GM23248 (cell line): ENCODE results near the gene TYW1. TPM values are rescaled to one million over a fixed set of nuclear protein-coding genes. Genes with fewer than 3 reads are reported as not detected.
A peak's percentile ranks its signal among the peaks of the same experiment; 100 is the strongest.
"Not testable (repeated sequence)": the region's sequence is repeated elsewhere in the genome, so short reads cannot be mapped to it uniquely, and the experiment has no call there.

Source experiments
- DNase-seq: peaks from one replicate; pipeline ENCODE4 v3.0.0-alpha.2; 2015
- H2AFZ ChIP-seq: fragments of 200-600 bp; sonication (generic); 2 replicates; pipeline ENCODE4 v1.6.1; 2016; ENCODE audit warnings: antibody characterized with exemption
- H3F3A ChIP-seq: fragments of 200-600 bp; sonication (generic); 2 replicates; pipeline ENCODE4 v1.6.1; 2016; ENCODE audit warnings: mild to moderate bottlenecking, antibody characterized with exemption, mixed run types; ENCODE audit not compliant: insufficient read depth
- H3K27ac ChIP-seq: fragments of 200-600 bp; sonication (generic); 2 replicates; pipeline ENCODE4 v1.5.1; 2016; ENCODE audit warnings: mild to moderate bottlenecking
- H3K27me3 ChIP-seq: fragments of 200-600 bp; sonication (generic); replicated peaks from 2 replicates; pipeline ENCODE4 v1.6.1; 2016; ENCODE audit warnings: mild to moderate bottlenecking; ENCODE audit not compliant: insufficient read depth
- H3K36me3 ChIP-seq: fragments of 200-600 bp; sonication (generic); 2 replicates; pipeline ENCODE4 v1.6.1; 2016; ENCODE audit warnings: low read depth, mild to moderate bottlenecking
- H3K4me1 ChIP-seq: fragments of 200-600 bp; sonication (generic); 2 replicates; pipeline ENCODE4 v1.6.1; 2016; ENCODE audit warnings: mild to moderate bottlenecking; ENCODE audit not compliant: insufficient read depth
- H3K4me2 ChIP-seq: fragments of 200-600 bp; sonication (generic); one replicate; pipeline ENCODE4 v1.6.1; 2016; ENCODE audit warnings: mild to moderate bottlenecking; ENCODE audit not compliant: unreplicated experiment
- H3K4me3 ChIP-seq: fragments of 200-600 bp; sonication (generic); 2 replicates; pipeline ENCODE4 v1.5.1; 2016; ENCODE audit warnings: mild to moderate bottlenecking
- H3K79me2 ChIP-seq: fragments of 200-600 bp; sonication (generic); 2 replicates; pipeline ENCODE4 v1.6.1; 2016; ENCODE audit warnings: mild to moderate bottlenecking; ENCODE audit not compliant: insufficient read depth
- H3K9ac ChIP-seq: fragments of 200-600 bp; sonication (generic); 2 replicates; pipeline ENCODE4 v1.6.1; 2016; ENCODE audit warnings: mild to moderate bottlenecking
- H3K9me2 ChIP-seq: fragments of 200-600 bp; sonication (generic); 2 replicates; pipeline ENCODE4 v1.6.1; 2016; ENCODE audit warnings: mixed run types, mild to moderate bottlenecking, moderate library complexity; ENCODE audit not compliant: insufficient read depth
- H3K9me3 ChIP-seq: fragments of 200-600 bp; sonication (generic); one replicate; pipeline ENCODE4 v1.6.1; 2017; ENCODE audit warnings: low read depth
- H4K20me1 ChIP-seq: fragments of 200-600 bp; sonication (generic); 2 replicates; pipeline ENCODE4 v1.6.0; 2016; ENCODE audit not compliant: insufficient read depth
- WGBS, 2 experiments: methylation state at CpG; one replicate each; pipeline ENCODE4 v1.1.6; 2015 to 2017; ENCODE audit warnings: low lambda C conversion rate in 2 of 2, low coverage in 1 of 2; ENCODE audit errors: missing lambda C conversion rate in 2 of 2; 5-methylcytosine and 5-hydroxymethylcytosine counted together
- in situ Hi-C: fragments of 300-500 bp; cut with MboI; formaldehyde crosslinking; loops from 2 replicates; pipeline ENCODE4 v1.15.0; 2020
- polyA plus RNA-seq: library from polyadenylated mRNA; unstranded; fragments of >200 nt; fragmentation: Nextera tagmentation; extraction: Ambion mirVana; gene quantifications from 2 replicates; pipeline ENCODE4 v1.2.1, GENCODE V29; 2016
- total RNA-seq: library from RNA; depleted of rRNA; stranded (reverse); fragments of >200 nt; shearing (Covaris generic); gene quantifications from 2 replicates; pipeline ENCODE4 v1.2.3, GENCODE V29; 2014

TYW1 gene
- total and polyA plus RNA-seq, 2 experiments from 2014 or later = 11.1 to 14.7 TPM

DNA sequence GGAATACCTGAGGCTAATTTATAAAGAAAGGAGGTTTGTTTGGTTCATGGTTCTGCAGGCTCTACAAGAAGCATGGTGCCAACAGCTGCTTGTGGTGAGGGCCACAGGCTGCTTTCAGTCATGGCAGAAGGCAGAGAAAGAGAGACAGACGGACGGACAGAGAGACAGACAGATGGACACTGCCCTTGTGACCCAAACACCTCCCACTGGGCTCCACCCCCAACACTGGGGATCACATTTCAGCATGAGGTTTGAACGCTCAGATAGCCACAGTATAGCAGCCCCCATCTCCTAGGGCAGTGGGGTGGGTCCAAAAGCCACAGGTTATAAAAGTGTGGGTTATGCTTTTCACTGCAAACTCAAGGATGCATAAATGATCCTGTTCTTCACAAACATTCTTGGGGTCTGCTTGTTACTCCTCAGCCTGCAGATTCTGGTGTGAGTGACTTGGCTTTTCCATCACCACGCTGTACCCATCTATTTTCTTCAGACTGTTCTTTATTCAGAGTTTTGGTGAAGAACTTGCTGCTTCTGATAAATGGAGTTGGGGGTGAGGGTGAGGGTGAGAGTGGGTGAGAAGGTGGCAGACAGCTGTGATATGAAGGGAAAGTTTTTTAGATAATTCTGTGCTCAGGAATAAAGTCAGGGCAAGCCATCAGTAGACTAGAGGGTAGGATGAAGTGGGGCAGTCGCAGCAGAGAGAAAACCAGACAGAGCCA is 194.5 kb downstream of the TYW1 start:
- H3K9me2 ChIP-seq, in situ Hi-C loops, H3K4me2 ChIP-seq, H2AFZ ChIP-seq, H3K79me2 ChIP-seq, H3K27me3 ChIP-seq, H3K9ac ChIP-seq, H3K36me3 ChIP-seq, H4K20me1 ChIP-seq, H3K27ac ChIP-seq, H3K4me3 ChIP-seq, H3F3A ChIP-seq, H3K9me3 ChIP-seq, H3K4me1 ChIP-seq, DNase-seq: not testable (repeated sequence)
- WGBS, 2 experiments = 89 to 100% methylated on average over 4 of the region's 5 CpGs

DNA sequence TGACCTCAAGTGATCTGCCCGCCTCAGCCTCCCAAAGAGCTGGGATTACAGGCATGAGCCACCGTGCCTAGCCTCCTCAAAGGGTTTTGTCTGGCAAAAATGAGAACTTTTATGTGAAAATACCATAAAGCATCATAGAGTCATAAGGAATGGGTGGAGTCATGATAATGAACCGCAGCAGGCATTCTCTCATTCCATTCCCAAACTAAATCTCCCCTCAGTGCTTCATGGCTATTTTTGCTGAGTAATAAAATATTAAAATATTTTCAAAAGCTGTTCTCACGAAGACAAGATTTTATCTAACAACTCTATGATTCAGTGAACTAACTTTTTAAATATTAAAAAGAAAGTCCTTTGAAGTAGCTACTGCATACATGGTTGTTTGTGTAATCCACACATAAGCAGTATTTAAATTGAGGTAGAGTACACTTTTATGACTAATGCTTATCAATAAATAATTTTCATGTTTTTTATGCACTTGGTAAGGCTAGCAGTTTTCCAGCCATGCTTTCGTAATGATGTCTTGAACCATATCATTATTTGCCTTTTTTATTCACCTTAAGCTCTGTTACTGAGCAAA is 195.6 kb downstream of the TYW1 start:
- H3K27ac ChIP-seq, H3K4me1 ChIP-seq, H3K9me2 ChIP-seq, H2AFZ ChIP-seq, H3K79me2 ChIP-seq, H3K27me3 ChIP-seq, H3K36me3 ChIP-seq, H3F3A ChIP-seq, H3K9ac ChIP-seq, H3K4me3 ChIP-seq, H3K4me2 ChIP-seq, H3K9me3 ChIP-seq, in situ Hi-C loops, H4K20me1 ChIP-seq: not testable (repeated sequence)
- WGBS, 2 experiments = 81 to 85% methylated on average over 5 of the region's 5 CpGs
- peak; percentile 12 for DNase-seq

DNA sequence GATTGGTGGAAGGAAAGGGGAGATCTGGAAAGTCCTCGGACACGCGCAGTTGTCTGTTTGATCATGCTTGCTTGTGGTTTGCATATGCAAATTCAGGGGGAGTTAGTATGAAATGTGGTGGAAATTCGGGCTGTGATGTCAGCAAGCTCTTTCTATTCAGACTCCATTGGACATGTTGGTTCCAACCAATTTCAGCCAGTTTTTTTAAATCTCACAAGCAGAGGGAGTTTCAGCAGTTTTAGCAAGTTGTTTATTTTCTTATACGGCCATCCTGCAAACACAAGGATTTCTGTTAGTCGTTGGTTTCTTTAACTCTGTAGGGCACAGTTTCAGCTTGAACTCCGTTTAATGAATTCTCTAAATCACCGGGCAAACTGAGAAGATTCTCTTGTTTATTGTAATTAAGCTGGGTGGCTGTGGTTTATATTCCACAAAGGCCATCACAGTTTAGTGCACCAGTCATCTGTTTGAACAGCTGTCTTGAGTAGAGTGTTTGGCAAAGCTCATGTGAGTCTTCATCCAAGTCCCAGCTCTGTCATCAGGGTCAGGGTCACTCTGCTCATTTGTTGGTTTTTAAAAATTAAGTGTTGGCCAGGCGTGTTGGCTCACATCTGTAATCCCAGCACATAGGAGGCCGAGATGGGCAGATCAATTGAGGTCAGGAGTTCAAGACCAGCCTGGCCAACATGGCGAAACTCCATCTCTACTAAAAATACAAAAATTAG is 196.4 kb downstream of the TYW1 start:
- H3K9ac ChIP-seq = not testable (repeated sequence)
- WGBS, 2 experiments = 35 to 37% methylated on average over 11 of the region's 11 CpGs

DNA sequence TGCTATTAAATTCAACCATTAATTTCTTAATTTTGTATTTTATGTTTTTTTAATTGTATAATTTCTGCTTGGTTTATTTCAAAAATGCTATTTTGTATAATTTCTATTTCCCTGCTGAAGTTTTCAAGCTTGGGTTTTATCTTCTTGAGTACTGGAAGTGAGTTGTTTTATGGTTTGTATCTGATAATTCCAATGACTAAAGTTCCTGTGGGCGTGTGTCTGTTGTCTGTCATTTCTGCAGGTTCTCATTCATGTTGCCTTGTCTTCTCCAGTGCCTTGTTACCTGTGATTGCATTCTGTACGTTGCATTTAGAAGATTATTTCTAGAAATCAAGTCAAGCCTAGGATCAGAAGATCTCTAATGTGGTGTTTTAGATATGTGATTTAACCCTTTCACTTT is 199.5 kb downstream of the TYW1 start:
- H3K27me3 ChIP-seq, H3F3A ChIP-seq, H3K36me3 ChIP-seq, H2AFZ ChIP-seq, H3K9ac ChIP-seq, H4K20me1 ChIP-seq, H3K9me2 ChIP-seq, H3K4me3 ChIP-seq, H3K4me2 ChIP-seq, H3K4me1 ChIP-seq, DNase-seq, in situ Hi-C loops, H3K9me3 ChIP-seq, H3K79me2 ChIP-seq, H3K27ac ChIP-seq: not testable (repeated sequence)
- WGBS, 2 experiments = 80 to 82% methylated on average over 2 of the region's 2 CpGs

More for the DNA sequence above, 196.4 kb downstream of the TYW1 start:
- H3F3A ChIP-seq, H3K9me3 ChIP-seq, H4K20me1 ChIP-seq, H3K27ac ChIP-seq, H3K79me2 ChIP-seq, H3K36me3 ChIP-seq, H3K27me3 ChIP-seq, H3K9me2 ChIP-seq, H3K4me1 ChIP-seq, H3K4me2 ChIP-seq, H2AFZ ChIP-seq, in situ Hi-C loops, H3K4me3 ChIP-seq: not testable (repeated sequence)
- DNase-seq = peak; percentile 35

DNA sequence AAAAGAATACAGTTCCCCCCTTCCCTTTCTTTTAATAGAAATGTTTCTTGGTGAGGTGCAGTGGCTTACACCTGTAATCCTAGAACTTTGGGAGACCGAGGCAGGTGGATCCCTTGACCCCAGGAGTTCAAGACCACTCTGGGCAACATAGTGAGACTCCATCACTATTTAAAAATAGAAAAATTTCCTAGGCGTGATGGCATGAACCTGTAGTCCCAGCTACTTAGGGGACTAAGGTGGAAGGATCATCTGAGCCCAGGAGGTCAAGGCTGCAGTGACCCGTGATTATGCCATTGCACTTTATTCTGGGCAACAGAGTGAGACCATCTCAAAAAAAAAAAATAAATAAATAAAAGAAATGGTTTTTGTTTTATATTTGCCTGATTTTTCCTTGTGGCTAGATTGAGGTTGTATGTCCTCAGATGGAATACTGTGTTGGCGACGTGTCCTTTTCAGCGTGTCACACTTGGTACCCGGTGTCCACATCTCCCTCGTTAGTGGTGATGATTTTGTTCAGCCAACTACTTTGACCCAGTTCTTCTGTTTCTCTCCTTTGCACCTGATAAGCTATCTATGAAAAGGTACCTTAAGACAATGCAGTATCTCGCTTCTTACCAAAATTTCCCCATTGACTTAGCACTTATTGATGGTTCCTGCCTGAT is 202.4 kb downstream of the TYW1 start:
- H2AFZ ChIP-seq, H3K4me1 ChIP-seq, DNase-seq, H3F3A ChIP-seq, H4K20me1 ChIP-seq, H3K27me3 ChIP-seq, H3K4me3 ChIP-seq, H3K9me2 ChIP-seq, H3K36me3 ChIP-seq, H3K9me3 ChIP-seq, H3K4me2 ChIP-seq, H3K27ac ChIP-seq, H3K9ac ChIP-seq, H3K79me2 ChIP-seq, in situ Hi-C loops: not testable (repeated sequence)
- WGBS, 2 experiments = 97 to 99% methylated on average over 9 of the region's 9 CpGs

DNA sequence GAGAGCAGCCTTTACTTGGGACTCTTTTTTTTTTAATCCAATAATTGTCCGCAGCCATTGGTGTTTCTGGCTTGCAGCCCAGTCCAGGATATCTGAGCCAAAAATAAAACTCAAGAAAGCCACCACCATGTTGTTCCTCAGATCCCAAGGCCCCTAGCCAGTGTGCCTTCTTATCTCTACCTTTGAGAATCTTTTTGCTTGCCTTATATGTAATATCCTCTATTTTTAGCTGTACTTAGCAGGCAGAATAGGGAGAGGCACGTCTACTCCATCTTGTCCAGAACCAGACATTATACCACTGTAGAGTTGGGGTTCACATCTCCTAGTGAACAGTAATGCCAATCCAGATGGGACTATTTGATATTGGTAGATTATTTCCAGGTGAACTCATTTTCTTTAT is 209.1 kb downstream of the TYW1 start:
- H3F3A ChIP-seq, H3K9me3 ChIP-seq, H3K27ac ChIP-seq, H3K4me2 ChIP-seq, H3K27me3 ChIP-seq, DNase-seq, H4K20me1 ChIP-seq, H3K4me1 ChIP-seq, H3K4me3 ChIP-seq, H3K79me2 ChIP-seq, H3K9me2 ChIP-seq, H3K9ac ChIP-seq, H2AFZ ChIP-seq, H3K36me3 ChIP-seq, in situ Hi-C loops: not testable (repeated sequence)
- 71 to 74% methylated on average over 2 of the region's 2 CpGs for WGBS, 2 experiments
